HepG2 (cell line): ENCODE measurements around the gene ALG3. TPM values are rescaled to one million over a fixed set of nuclear protein-coding genes. Genes with fewer than 3 reads are reported as not detected.

Experiments
- BRD4 ChIP-seq: sonication (generic); formaldehyde crosslinking; IDR thresholded peaks from 2 replicates; pipeline ENCODE4 v1.4.0; 2020; ENCODE audit warnings: missing genetic modification reagents
- FIP1L1 ChIP-seq: fragments of 200-400 bp; formaldehyde crosslinking; IDR thresholded peaks from 2 replicates; pipeline ENCODE4 v1.6.1; 2018; ENCODE audit warnings: low read depth, mild to moderate bottlenecking, low read length, moderate library complexity, borderline replicate concordance; ENCODE audit not compliant: insufficient read depth
- FOSL2 ChIP-seq: sonication (generic); formaldehyde crosslinking; IDR thresholded peaks from 2 replicates; pipeline ENCODE4 v1.4.0; 2020; ENCODE audit warnings: missing genetic modification reagents
- JARID2 ChIP-seq: sonication (generic); formaldehyde crosslinking; IDR thresholded peaks from 2 replicates; pipeline ENCODE4 v1.8.1; 2023; ENCODE audit warnings: missing genetic modification reagents, inconsistent platforms; ENCODE audit not compliant: insufficient replicate concordance
- KAT2B ChIP-seq: fragments of 150-350 bp; IDR thresholded peaks from 2 replicates; pipeline ENCODE4 v1.6.1; 2014; ENCODE audit warnings: low read depth, low read length, borderline replicate concordance
- MBD4 ChIP-seq: IDR thresholded peaks from 2 replicates; pipeline ENCODE4 v1.6.1; 2012; ENCODE audit warnings: low read length, inconsistent platforms, borderline replicate concordance
- MLLT10 ChIP-seq: sonication (generic); formaldehyde crosslinking; IDR thresholded peaks from 2 replicates; pipeline ENCODE4 v1.4.0; 2020; ENCODE audit warnings: missing genetic modification reagents
- MLX ChIP-seq: IDR thresholded peaks from 2 replicates; pipeline ENCODE4 v1.6.1; 2016
- MTA1 ChIP-seq: sonication (generic); formaldehyde crosslinking; IDR thresholded peaks from 2 replicates; pipeline ENCODE4 v1.4.0; 2020; ENCODE audit warnings: missing genetic modification reagents, mild to moderate bottlenecking, borderline replicate concordance
- NFRKB ChIP-seq: fragments of 450-650 bp; IDR thresholded peaks from 2 replicates; pipeline ENCODE4 v1.6.1; 2017
- RNF2 ChIP-seq: fragments of 450-650 bp; conservative IDR thresholded peaks from 2 replicates; pipeline ENCODE4 v1.6.1; 2016; ENCODE audit warnings: low read depth
- SOX5 ChIP-seq: IDR thresholded peaks from 2 replicates; pipeline ENCODE4 v1.6.1; 2016; ENCODE audit warnings: borderline replicate concordance
- SP1 ChIP-seq, 2 experiments: fragments of 450-650 bp in 1 of 2; sonication (generic) in 1 of 2; formaldehyde crosslinking in 1 of 2; IDR thresholded peaks; 2 replicates each; pipeline versions ENCODE4 v1.4.0 to v1.6.1; 2016 to 2020; ENCODE audit warnings: missing genetic modification reagents in 1 of 2
- SRSF4 ChIP-seq: fragments of 200-400 bp; formaldehyde crosslinking; IDR thresholded peaks from one replicate; pipeline ENCODE4 v1.6.1; 2018; ENCODE audit warnings: mild to moderate bottlenecking, low read depth, low read length, moderate library complexity; ENCODE audit not compliant: poor library complexity, severe bottlenecking
- THAP7 ChIP-seq: sonication (generic); formaldehyde crosslinking; IDR thresholded peaks from 2 replicates; pipeline ENCODE4 v1.8.1; 2023; ENCODE audit warnings: mild to moderate bottlenecking, missing genetic modification reagents
- ZBTB44 ChIP-seq: sonication (generic); formaldehyde crosslinking; IDR thresholded peaks from 2 replicates; pipeline ENCODE4 v1.4.0; 2020; ENCODE audit warnings: missing genetic modification reagents
- ZC3H4 ChIP-seq: sonication (generic); formaldehyde crosslinking; IDR thresholded peaks from 2 replicates; pipeline ENCODE4 v1.4.0; 2020; ENCODE audit warnings: missing genetic modification reagents, borderline replicate concordance
- ZFP41 ChIP-seq: sonication (generic); formaldehyde crosslinking; IDR thresholded peaks from 2 replicates; pipeline ENCODE4 v1.4.0; 2020; ENCODE audit warnings: mild to moderate bottlenecking, missing genetic modification reagents, borderline replicate concordance
- ZIK1 ChIP-seq: sonication (generic); formaldehyde crosslinking; IDR thresholded peaks from 2 replicates; pipeline ENCODE4 v1.5.0; 2020; ENCODE audit warnings: mild to moderate bottlenecking, low read depth, missing genetic modification reagents, borderline replicate concordance
- ZNF430 ChIP-seq: sonication (generic); formaldehyde crosslinking; IDR thresholded peaks from 2 replicates; pipeline ENCODE4 v1.9.0; 2021; ENCODE audit warnings: mild to moderate bottlenecking, missing genetic modification reagents
- ZNF496 ChIP-seq: sonication (generic); formaldehyde crosslinking; IDR thresholded peaks from 2 replicates; pipeline ENCODE4 v1.8.1; 2023; ENCODE audit warnings: mild to moderate bottlenecking, moderate library complexity, missing genetic modification reagents; ENCODE audit not compliant: insufficient replicate concordance
- ZNF605 ChIP-seq: sonication (generic); formaldehyde crosslinking; IDR thresholded peaks from 2 replicates; pipeline ENCODE4 v1.8.0; 2022; ENCODE audit warnings: mild to moderate bottlenecking, missing genetic modification reagents
- ZNF816 ChIP-seq: sonication (generic); formaldehyde crosslinking; IDR thresholded peaks from 2 replicates; pipeline ENCODE4 v1.8.0; 2022; ENCODE audit warnings: missing genetic modification reagents, mild to moderate bottlenecking, borderline replicate concordance
- polyA plus RNA-seq, 8 experiments: library from polyadenylated mRNA; depleted of rRNA in 3 of 8; stranded (reverse) in 7 of 8; unstranded in 1 of 8; fragments of >200 nt; fragmentation: Illumina TruSeq in 4 of 8; extraction: Trizol in 4 of 8; gene quantifications; 2 replicates each; pipeline versions ENCODE4 v1.2.1 to v1.2.3, GENCODE V29; 2011 to 2016; ENCODE audit warnings: low read depth in 4 of 8, missing spikeins in 1 of 8, mixed read lengths in 1 of 8; ENCODE audit not compliant: insufficient read depth in 1 of 8
- total RNA-seq, 5 experiments: library from RNA; depleted of rRNA; stranded (reverse); fragments of >200 nt; fragmentation: Illumina TruSeq; extraction: Trizol; gene quantifications; 2 replicates each; pipeline ENCODE4 v1.2.3, GENCODE V29; 2016; ENCODE audit warnings: low read depth in 1 of 5
- TF ChIP-seq, protein P1 (sequence below), 2 experiments: sonication (generic) in 1 of 2; formaldehyde crosslinking in 1 of 2; IDR thresholded peaks; 2 replicates each; pipeline versions ENCODE4 v1.4.0 to v1.6.1; 2018 to 2020; ENCODE audit warnings: missing genetic modification reagents in 2 of 2, borderline replicate concordance in 1 of 2, low read depth in 1 of 2, mild to moderate bottlenecking in 1 of 2, missing biosample characterization in 1 of 2

The ALG3 gene
- total and polyA plus RNA-seq, 2 of the 13 experiments (the other 11 are each of a cell fraction or from before 2014, with no cell fraction given) = 46.6 to 57.1 TPM

DNA sequence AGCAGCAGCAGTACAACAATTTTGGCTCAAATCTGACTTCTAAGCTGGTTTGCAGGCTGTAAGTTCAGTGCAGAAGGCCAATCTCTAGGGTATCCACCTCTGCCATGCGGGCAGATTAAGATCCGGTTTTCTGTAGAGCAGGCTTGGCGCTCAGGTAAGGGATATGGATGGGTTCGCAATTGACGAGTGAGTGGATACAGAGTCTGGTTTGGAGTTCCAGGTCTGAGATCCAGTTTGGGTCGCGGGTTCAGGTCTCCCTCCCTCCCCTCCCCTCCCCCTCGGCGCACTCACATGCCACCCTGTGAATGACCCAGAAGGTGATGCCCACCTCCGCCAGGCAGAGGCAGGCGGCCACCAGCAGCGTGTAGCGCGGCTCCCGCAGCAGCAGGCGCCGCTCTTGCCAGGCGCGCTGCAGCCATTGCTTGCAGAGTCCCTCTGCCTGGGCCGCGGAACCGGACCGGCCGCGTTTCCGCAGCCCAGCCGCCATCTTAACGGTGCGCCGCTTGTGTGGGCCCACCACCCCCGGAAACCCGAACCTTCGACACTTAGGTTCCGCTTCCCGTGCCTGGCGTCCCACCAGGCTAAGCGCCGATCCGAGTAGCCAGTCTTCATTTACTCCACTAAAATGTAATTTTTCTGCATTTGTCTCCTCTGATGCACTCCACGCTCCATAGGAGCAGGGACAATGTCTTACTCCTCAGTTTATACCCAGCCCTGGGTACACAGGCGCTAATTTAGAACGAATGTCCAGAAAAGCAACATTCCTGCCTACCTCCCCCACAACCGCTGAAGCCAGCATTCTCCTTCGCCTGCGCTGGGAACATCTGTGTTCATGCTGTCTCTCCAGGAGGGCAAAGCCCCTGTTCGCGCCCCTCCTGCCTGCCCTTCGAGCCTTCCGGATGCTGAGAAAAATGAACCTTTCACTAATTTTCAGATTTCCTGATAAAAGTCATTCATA is at the start of gene ALG3 (continued):
- TF ChIP-seq RNF2 (no peak), THAP7 (CRISPR knock-in tag) (peak; percentile 67; the same call in 1 of the 2 replicates), MLX (CRISPR knock-in tag) (no peak), ZNF496 (CRISPR knock-in tag) (no peak), SP1 (IDR thresholded peaks at IDR 0.05) (no peak), SP1 (CRISPR knock-in tag; IDR thresholded peaks at IDR 0.05) (peak; percentile 84), NFRKB (peak; percentile 81), KAT2B (no peak), JARID2 (CRISPR knock-in tag) (no peak), ZNF816 (CRISPR knock-in tag) (no peak), BRD4 (CRISPR knock-in tag) (peak; percentile 99), ZFP41 (no peak), ZNF430 (CRISPR knock-in tag) (no peak), MTA1 (CRISPR knock-in tag) (peak; percentile 91), ZBTB44 (peak; percentile 76; the same call in 1 of the 2 replicates), FOSL2 (CRISPR knock-in tag) (peak; percentile 56), ZNF605 (CRISPR knock-in tag) (0 out of 2 replicates have a peak, but pooled peaks have one; percentile 8), FIP1L1 (no peak), SOX5 (CRISPR knock-in tag) (peak; percentile 20; the same call in 1 of the 2 replicates), ZIK1 (0 out of 2 replicates have a peak, but pooled peaks have one; percentile 62), MLLT10 (CRISPR knock-in tag) (no peak), SRSF4 (no peak), ZC3H4 (CRISPR knock-in tag) (no peak), MBD4 (no peak)
- TF ChIP-seq, protein P1, sequence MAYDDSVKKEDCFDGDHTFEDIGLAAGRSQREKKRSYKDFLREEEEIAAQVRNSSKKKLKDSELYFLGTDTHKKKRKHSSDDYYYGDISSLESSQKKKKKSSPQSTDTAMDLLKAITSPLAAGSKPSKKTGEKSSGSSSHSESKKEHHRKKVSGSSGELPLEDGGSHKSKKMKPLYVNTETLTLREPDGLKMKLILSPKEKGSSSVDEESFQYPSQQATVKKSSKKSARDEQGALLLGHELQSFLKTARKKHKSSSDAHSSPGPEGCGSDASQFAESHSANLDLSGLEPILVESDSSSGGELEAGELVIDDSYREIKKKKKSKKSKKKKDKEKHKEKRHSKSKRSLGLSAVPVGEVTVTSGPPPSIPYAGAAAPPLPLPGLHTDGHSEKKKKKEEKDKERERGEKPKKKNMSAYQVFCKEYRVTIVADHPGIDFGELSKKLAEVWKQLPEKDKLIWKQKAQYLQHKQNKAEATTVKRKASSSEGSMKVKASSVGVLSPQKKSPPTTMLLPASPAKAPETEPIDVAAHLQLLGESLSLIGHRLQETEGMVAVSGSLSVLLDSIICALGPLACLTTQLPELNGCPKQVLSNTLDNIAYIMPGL (CRISPR knock-in tag; IDR thresholded peaks at IDR 0.05; ENCODE audit: borderline replicate concordance in 1 of 2, low read depth in 1 of 2) = peak; percentile 73
